Panc1 (cell line): ENCODE results near the gene AGPAT3. TPM values are rescaled to one million over a fixed set of nuclear protein-coding genes. Genes with fewer than 3 reads are reported as not detected.

ENCODE experiments used
- ATAC-seq: fragments of 200-7000 bp; cut with Tn5 transposase; 2 replicates; pipeline ENCODE4 v1.9.1; 2020; ENCODE audit warnings: mild to moderate bottlenecking, moderate library complexity
- BruUV-seq: library from RNA; stranded (reverse); fragments of 400-500 nt; replicated peaks from 2 replicates; lab custom pipeline; 2021; lab: Mats Ljungman, UMichigan
- CTCF ChIA-PET: fragments of 300-600 bp; sonication (Branson Sonifier 250); formaldehyde crosslinking; loops from one replicate; lab custom pipeline; 2022; ENCODE audit warnings: antibody characterized with exemption; lab: Charles Lee
- POLR2A ChIA-PET: fragments of 300-600 bp; sonication (Branson Sonifier 250); formaldehyde crosslinking; loops from one replicate; lab custom pipeline; 2022; ENCODE audit warnings: antibody characterized with exemption; lab: Charles Lee
- DNase-seq: peaks from one replicate; pipeline ENCODE4 v3.0.0-alpha.2; 2010; ENCODE audit warnings: low read depth, low spot score
- H3K27ac ChIP-seq: 2 replicates; pipeline ENCODE4 v1.5.1; 2011; ENCODE audit warnings: mild to moderate bottlenecking, low read length, inconsistent platforms
- H3K27me3 ChIP-seq: fragments of 200-500 bp; sonication (Bioruptor generic); 2 replicates; pipeline ENCODE4 v1.6.0; 2014; ENCODE audit warnings: low read length, inconsistent platforms; ENCODE audit not compliant: control insufficient read depth, insufficient read depth
- H3K36me3 ChIP-seq: fragments of 200-500 bp; sonication (Bioruptor generic); 2 replicates; pipeline ENCODE4 v1.5.1; 2014; ENCODE audit warnings: inconsistent platforms, mild to moderate bottlenecking, low read length, moderate library complexity; ENCODE audit not compliant: control insufficient read depth, insufficient read depth
- H3K4me1 ChIP-seq: 2 replicates; pipeline ENCODE4 v1.5.1; 2011; ENCODE audit warnings: inconsistent platforms, mild to moderate bottlenecking, low read length, moderate library complexity; ENCODE audit not compliant: control insufficient read depth, insufficient read depth
- H3K4me3 ChIP-seq, 2 experiments: 2 replicates each; pipeline ENCODE4 v1.5.1; 2011 to 2012; ENCODE audit warnings: low read depth in 2 of 2, low read length in 2 of 2, mild to moderate bottlenecking in 2 of 2, inconsistent platforms in 1 of 2, moderate library complexity in 1 of 2
- H3K9me3 ChIP-seq: fragments of 200-500 bp; sonication (Bioruptor generic); 2 replicates; pipeline ENCODE4 v1.5.1; 2014; ENCODE audit warnings: low read depth, mild to moderate bottlenecking, inconsistent platforms, low read length, moderate library complexity; ENCODE audit not compliant: control insufficient read depth, insufficient read depth
- POLR2AphosphoS5 ChIP-seq: IDR thresholded peaks from 2 replicates; pipeline ENCODE4 v1.6.1; 2012; ENCODE audit warnings: mild to moderate bottlenecking, low read depth, low read length, moderate library complexity
- SIN3A ChIP-seq: IDR thresholded peaks from 2 replicates; pipeline ENCODE4 v1.6.1; 2012; ENCODE audit warnings: low read depth, mild to moderate bottlenecking, low read length, moderate library complexity, borderline replicate concordance; ENCODE audit not compliant: insufficient read depth
- TCF7L2 ChIP-seq: IDR thresholded peaks from 2 replicates; pipeline ENCODE4 v1.6.1; 2011; ENCODE audit warnings: mild to moderate bottlenecking, low read depth, low read length, inconsistent platforms
- in situ Hi-C: cut with HindIII; loops from 2 replicates; pipeline ENCODE4 v1.10.0; 2016; ENCODE audit warnings: low sequenced_read_pairs, low pct_unique_long_range_greater_than_20kb
- intact Hi-C: fragments of 100-400 bp; cut with micrococcal nuclease; formaldehyde crosslinking; loops from one replicate; pipeline ENCODE4 v1.10.0; 2022; ENCODE audit not compliant: unreplicated experiment
- total RNA-seq: library from RNA; stranded (reverse); gene quantifications from one replicate; pipeline ENCODE4 v1.2.1, GENCODE V29; 2021; ENCODE audit not compliant: unreplicated experiment
- TF ChIP-seq, protein P1 (sequence below): fragments of 450-650 bp; IDR thresholded peaks from 2 replicates; pipeline ENCODE4 v1.5.1; 2017; ENCODE audit warnings: mild to moderate bottlenecking
- TF ChIP-seq, protein P2 (sequence below), 2 experiments: IDR thresholded peaks; 2 replicates each; pipeline ENCODE4 v1.6.1; 2011 to 2012; ENCODE audit warnings: low read depth in 2 of 2, control low read depth in 1 of 2, low read length in 1 of 2, mild to moderate bottlenecking in 1 of 2, moderate library complexity in 1 of 2; ENCODE audit not compliant: insufficient read depth in 1 of 2

AGPAT3 gene
- total RNA-seq, 1 experiment from 2014 or later, result 40.1 TPM

DNA sequence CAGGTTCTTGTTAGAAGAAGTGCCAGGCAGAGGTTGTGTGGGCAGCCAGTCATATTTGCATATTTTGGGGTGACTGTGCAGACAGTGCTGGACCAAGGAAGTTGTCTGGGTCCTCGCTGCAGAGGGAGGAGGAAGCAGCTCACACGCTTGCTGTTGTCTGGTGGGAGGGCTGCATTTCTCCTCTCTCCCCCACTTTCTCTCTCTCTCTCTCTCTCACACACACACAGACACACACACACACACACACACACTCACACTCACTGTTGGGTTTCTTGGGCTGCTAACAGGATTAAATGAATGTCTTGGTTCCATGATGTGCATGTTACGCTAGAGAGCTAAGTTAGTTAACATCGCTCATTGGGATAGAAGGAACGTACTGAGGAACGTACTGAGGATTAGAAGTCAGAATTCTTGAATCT, 72.9 kb downstream of the AGPAT3 start:
- TF ChIP-seq, protein P1, sequence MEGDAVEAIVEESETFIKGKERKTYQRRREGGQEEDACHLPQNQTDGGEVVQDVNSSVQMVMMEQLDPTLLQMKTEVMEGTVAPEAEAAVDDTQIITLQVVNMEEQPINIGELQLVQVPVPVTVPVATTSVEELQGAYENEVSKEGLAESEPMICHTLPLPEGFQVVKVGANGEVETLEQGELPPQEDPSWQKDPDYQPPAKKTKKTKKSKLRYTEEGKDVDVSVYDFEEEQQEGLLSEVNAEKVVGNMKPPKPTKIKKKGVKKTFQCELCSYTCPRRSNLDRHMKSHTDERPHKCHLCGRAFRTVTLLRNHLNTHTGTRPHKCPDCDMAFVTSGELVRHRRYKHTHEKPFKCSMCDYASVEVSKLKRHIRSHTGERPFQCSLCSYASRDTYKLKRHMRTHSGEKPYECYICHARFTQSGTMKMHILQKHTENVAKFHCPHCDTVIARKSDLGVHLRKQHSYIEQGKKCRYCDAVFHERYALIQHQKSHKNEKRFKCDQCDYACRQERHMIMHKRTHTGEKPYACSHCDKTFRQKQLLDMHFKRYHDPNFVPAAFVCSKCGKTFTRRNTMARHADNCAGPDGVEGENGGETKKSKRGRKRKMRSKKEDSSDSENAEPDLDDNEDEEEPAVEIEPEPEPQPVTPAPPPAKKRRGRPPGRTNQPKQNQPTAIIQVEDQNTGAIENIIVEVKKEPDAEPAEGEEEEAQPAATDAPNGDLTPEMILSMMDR, result no peak
- TF ChIP-seq POLR2AphosphoS5 (no peak), TCF7L2 (no peak), SIN3A (no peak)
- TF ChIP-seq, protein P2, sequence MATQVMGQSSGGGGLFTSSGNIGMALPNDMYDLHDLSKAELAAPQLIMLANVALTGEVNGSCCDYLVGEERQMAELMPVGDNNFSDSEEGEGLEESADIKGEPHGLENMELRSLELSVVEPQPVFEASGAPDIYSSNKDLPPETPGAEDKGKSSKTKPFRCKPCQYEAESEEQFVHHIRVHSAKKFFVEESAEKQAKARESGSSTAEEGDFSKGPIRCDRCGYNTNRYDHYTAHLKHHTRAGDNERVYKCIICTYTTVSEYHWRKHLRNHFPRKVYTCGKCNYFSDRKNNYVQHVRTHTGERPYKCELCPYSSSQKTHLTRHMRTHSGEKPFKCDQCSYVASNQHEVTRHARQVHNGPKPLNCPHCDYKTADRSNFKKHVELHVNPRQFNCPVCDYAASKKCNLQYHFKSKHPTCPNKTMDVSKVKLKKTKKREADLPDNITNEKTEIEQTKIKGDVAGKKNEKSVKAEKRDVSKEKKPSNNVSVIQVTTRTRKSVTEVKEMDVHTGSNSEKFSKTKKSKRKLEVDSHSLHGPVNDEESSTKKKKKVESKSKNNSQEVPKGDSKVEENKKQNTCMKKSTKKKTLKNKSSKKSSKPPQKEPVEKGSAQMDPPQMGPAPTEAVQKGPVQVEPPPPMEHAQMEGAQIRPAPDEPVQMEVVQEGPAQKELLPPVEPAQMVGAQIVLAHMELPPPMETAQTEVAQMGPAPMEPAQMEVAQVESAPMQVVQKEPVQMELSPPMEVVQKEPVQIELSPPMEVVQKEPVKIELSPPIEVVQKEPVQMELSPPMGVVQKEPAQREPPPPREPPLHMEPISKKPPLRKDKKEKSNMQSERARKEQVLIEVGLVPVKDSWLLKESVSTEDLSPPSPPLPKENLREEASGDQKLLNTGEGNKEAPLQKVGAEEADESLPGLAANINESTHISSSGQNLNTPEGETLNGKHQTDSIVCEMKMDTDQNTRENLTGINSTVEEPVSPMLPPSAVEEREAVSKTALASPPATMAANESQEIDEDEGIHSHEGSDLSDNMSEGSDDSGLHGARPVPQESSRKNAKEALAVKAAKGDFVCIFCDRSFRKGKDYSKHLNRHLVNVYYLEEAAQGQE (IDR thresholded peaks at IDR 0.05; ENCODE audit: insufficient read depth in 1 of 2, low read depth in 2 of 2, low read length in 1 of 2), result no peak
- no peaks in the 10 kb centered on the region for H3K9me3 ChIP-seq

DNA sequence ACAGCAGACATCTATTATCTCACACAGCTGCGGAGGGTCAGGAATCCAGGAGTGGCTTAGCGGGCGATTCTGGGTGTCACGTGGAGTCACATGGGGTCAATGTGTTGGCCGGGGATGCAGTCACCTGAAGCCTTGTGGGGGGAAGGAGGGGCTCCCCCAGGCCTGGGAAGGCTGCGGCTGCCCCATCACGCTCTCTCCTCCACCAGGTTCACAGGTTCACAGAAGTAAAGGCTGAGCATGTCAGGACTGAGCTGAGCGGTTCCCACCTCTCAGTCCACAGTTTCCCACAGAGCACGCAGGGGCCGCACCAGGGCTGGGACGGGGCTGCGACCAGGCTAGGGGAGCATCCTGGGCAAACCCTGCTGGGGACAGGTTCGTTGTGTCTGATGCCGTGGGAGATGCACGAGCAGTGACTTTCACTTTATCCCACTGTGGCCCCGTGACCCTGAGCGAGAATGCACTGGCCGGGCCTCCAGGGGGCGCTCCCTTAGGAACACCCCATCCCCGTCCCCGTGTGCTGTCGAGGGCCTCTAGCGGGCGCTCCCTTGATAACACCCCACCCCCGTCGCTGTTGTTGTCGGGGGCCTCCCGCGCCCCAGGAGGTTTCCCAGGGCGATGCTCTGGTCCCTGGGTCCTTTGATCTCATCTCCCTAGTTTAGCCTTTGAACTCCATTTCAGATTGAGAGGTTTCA, 73.9 kb downstream of the AGPAT3 start:
- BruUV-seq, result no TSS peak
- H3K27ac ChIP-seq, result peak overlapping the region; percentile 59
- intact Hi-C loops (no loop called here), in situ Hi-C loops (no loop called here)
- no peak for TF ChIP-seq POLR2AphosphoS5
- TF ChIP-seq, protein P1, result peak; percentile 98
- DNase-seq, result peak; percentile 52
- no peaks in the 10 kb centered on the region for H3K36me3 ChIP-seq
- ChIA-PET POLR2A (no interaction called here), CTCF (interaction anchor here (0.7 to 1.1 kb wide), 2 partner anchors 13 to 26 kb away, joined by 4 to 9 read pairs; no protein-coding TSS in a partner anchor)
- no peaks in the 10 kb centered on the region for H3K9me3 ChIP-seq
- no peaks in the 10 kb centered on the region for H3K27me3 ChIP-seq
- ATAC-seq, result peak; percentile 97
- H3K4me1 ChIP-seq, result peaks cover 3% of the 10 kb centered on the region
- H3K4me3 ChIP-seq, result peak overlapping the region; percentile 23 to 40

More for the DNA sequence above, 72.9 kb downstream of the AGPAT3 start:
- intact Hi-C loops, result no loop called here
- peaks cover 3% of the 10 kb centered on the region for H3K4me1 ChIP-seq
- no peak overlapping the region for H3K27ac ChIP-seq
- no peaks in the 10 kb centered on the region for H3K27me3 ChIP-seq
- no peak for ATAC-seq
- in situ Hi-C loops, result no loop called here
- no peak overlapping the region for H3K4me3 ChIP-seq
- POLR2A ChIA-PET, result no interaction called here
- BruUV-seq, result no TSS peak
- CTCF ChIA-PET, result interaction anchor here (0.6 to 1.1 kb wide), 2 partner anchors 12 to 168 kb away, joined by 3 to 9 read pairs; no protein-coding TSS in a partner anchor
- no peak for DNase-seq
- H3K36me3 ChIP-seq, result no peaks in the 10 kb centered on the region
